Ovary (tissue), 9 donors: Measurements from ENCODE around the gene APOC4. TPM values are rescaled to one million over a fixed set of nuclear protein-coding genes. Genes with fewer than 3 reads are reported as not detected.
"Not testable (repeated sequence)": the region's sequence is repeated elsewhere in the genome, so short reads cannot be mapped to it uniquely, and the experiment has no call there.

ENCODE experiments used
- DNase-seq, 5 donors: peaks; one replicate each; pipeline ENCODE4 v3.0.0-alpha.2; 2019 to 2020
- H3K27ac ChIP-seq, 2 donors: fragments of 200-600 bp; one replicate each; pipeline versions ENCODE4 v1.5.1 to v1.8.0; 2019 to 2022
- H3K27me3 ChIP-seq: fragments of 200-600 bp; one replicate; pipeline ENCODE4 v1.8.0; 2022
- H3K36me3 ChIP-seq: fragments of 200-600 bp; sonication (generic); one replicate; pipeline ENCODE4 v1.5.1; 2019
- H3K4me1 ChIP-seq: one replicate; pipeline ENCODE4 v1.8.1; 2013; ENCODE audit warnings: mild to moderate bottlenecking, moderate library complexity; ENCODE audit not compliant: insufficient read depth
- H3K4me3 ChIP-seq: fragments of 200-600 bp; sonication (generic); one replicate; pipeline ENCODE4 v1.5.1; 2017
- H3K9me3 ChIP-seq, 2 donors: fragments of 200-600 bp in 1 of 2; sonication (generic) in 1 of 2; one replicate each; pipeline versions ENCODE4 v1.5.1 to v1.8.1; 2013 to 2019; ENCODE audit warnings: mild to moderate bottlenecking in 1 of 2, moderate library complexity in 1 of 2
- CTCF ChIP-seq, 3 donors: fragments of 450-650 bp in 2 of 3; fragments of 200-600 bp in 1 of 3; IDR thresholded peaks; one replicate each; pipeline versions ENCODE4 v1.5.1 to v1.8.0; 2016 to 2022; ENCODE audit warnings: antibody characterized with exemption in 3 of 3, mild to moderate bottlenecking in 1 of 3
- EP300 ChIP-seq: sonication (generic); formaldehyde crosslinking; IDR thresholded peaks from one replicate; pipeline ENCODE4 v1.6.1; 2017; ENCODE audit warnings: antibody characterized with exemption
- POLR2A ChIP-seq: fragments of 450-650 bp; IDR thresholded peaks from one replicate; pipeline ENCODE4 v1.6.1; 2017; ENCODE audit warnings: antibody characterized with exemption, mild to moderate bottlenecking, moderate library complexity
- WGBS, 3 donors: extraction: QIAGEN DNeasy Blood & Tissue Kit in 1 of 3; methylation state at CpG; one replicate each; pipeline versions ENCODE4 v1.1.5 to v1.1.7; 2013 to 2017; 5-methylcytosine and 5-hydroxymethylcytosine counted together
- intact Hi-C, 4 donors: fragments of 100-400 bp; cut with DNase I; formaldehyde crosslinking; loops; one replicate each; pipeline versions ENCODE4 v1.11.0 to v1.15.1; 2022 to 2023
- polyA plus RNA-seq, 2 donors: library from polyadenylated mRNA; stranded (reverse); fragments of 200-250 nt in 1 of 2; fragments of 350-450 nt in 1 of 2; fragmentation: Illumina TruSeq in 1 of 2; extraction: RNeasy Lipid Tissue Mini Kit (QIAGEN cat#74804) in 1 of 2; gene quantifications; one replicate each; pipeline ENCODE4 v1.2.3, GENCODE V29; 2013 to 2014
- total RNA-seq, 7 donors: library from RNA; depleted of rRNA in 2 of 7; stranded (reverse); fragments of >200 nt in 2 of 7; fragmentation: NEBNext Ultra II Directional in 3 of 7; extraction: Animal tissue kit (Norgen Biotek cat#: 25700) in 3 of 7; gene quantifications; one replicate each; pipeline versions ENCODE4 v1.1.0 to v1.2.4, GENCODE V29; 2016 to 2023
- donor health status: DM: no; HTN: no; CAD: no; lungs with moderate emphysema.
- donor health status: DM: no; HTN: no; CAD: no.
- donor health status: Bipolar disorder and iron deficiency.
- donor health status: DM: yes; HTN: yes; CAD: no.
- donor health status: DM: no; HTN: no; CAD: no.
- donor health status: DM: yes; HTN: yes; CAD: no.

The APOC4 gene
- total and polyA plus RNA-seq, 9 donors, result 0.57 TPM; not detected in 8

- intact Hi-C loops, result no loop called here
- no peaks in the 10 kb centered on the region for H3K9me3 ChIP-seq
- no peak for DNase-seq
- TF ChIP-seq POLR2A, result no peak
- TF ChIP-seq CTCF (IDR thresholded peaks at IDR 0.05), result no peak
- no peak for TF ChIP-seq EP300
- H3K4me3 ChIP-seq, result no peak overlapping the region
- H3K4me1 ChIP-seq, result no peaks in the 10 kb centered on the region
- H3K36me3 ChIP-seq, result no peaks in the 10 kb centered on the region
- H3K27me3 ChIP-seq, result no peaks in the 10 kb centered on the region
- H3K27ac ChIP-seq, result no peak overlapping the region
- WGBS, 3 donors, result 97 to 98% (median 97%) methylated on average over 5 of the region's 5 CpGs
Observed at GRCh38 chr19:44969437-44969836, 27.4 kb downstream of the APOC4 start.

GRCh38 chr19:44971451-44971850 lies 29.4 kb downstream of the APOC4 start:
- WGBS, 3 donors, result 81 to 87% (median 83%) methylated on average over 6 of the region's 6 CpGs
- H3K27me3 ChIP-seq, H3K27ac ChIP-seq, H3K9me3 ChIP-seq, H3K36me3 ChIP-seq, H3K4me3 ChIP-seq, H3K4me1 ChIP-seq, DNase-seq, intact Hi-C loops: not testable (repeated sequence)

- no peak overlapping the region for H3K4me3 ChIP-seq
- no peaks in the 10 kb centered on the region for H3K9me3 ChIP-seq
- intact Hi-C loops, result no loop called here
- TF ChIP-seq POLR2A (no peak), CTCF (IDR thresholded peaks at IDR 0.05) (no peak)
- H3K36me3 ChIP-seq, result no peaks in the 10 kb centered on the region
- WGBS, 3 donors, result 88 to 94% (median 88%) methylated on average over 13 of the region's 13 CpGs
- no peaks in the 10 kb centered on the region for H3K4me1 ChIP-seq
- no peak for DNase-seq
- H3K27me3 ChIP-seq, result no peaks in the 10 kb centered on the region
- no peak overlapping the region for H3K27ac ChIP-seq
Observed at GRCh38 chr19:44972802-44973201, 30.8 kb downstream of the APOC4 start.

GRCh38 chr19:44973982-44974735 lies 32.1 kb downstream of the APOC4 start:
- intact Hi-C loops, result no loop called here

More at GRCh38 chr19:44973982-44974735, 32.1 kb downstream of the APOC4 start:
- Histone ChIP-seq H3K4me1 (no peaks in the 10 kb centered on the region), H3K27ac (no peak overlapping the region), H3K9me3 (no peaks in the 10 kb centered on the region), H3K27me3 (no peaks in the 10 kb centered on the region), H3K36me3 (no peaks in the 10 kb centered on the region), H3K4me3 (no peak overlapping the region)
- 87 to 94% (median 89%) methylated on average over 21 of the region's 21 CpGs for WGBS, 3 donors
- DNase-seq, result no peak
- TF ChIP-seq POLR2A (no peak), EP300 (no peak), CTCF (IDR thresholded peaks at IDR 0.05) (no peak)
